GM12878 (cell line): ENCODE results near the gene PTPRN2.

ENCODE experiments used
- BHLHE40 ChIP-seq, 2 experiments: fragments of 450-650 bp in 1 of 2; IDR thresholded peaks; 2 replicates each; pipeline ENCODE4 v1.6.1; 2011 to 2017; ENCODE audit warnings: low read depth in 2 of 2, borderline replicate concordance in 1 of 2, improper control_type of control experiment in 1 of 2, low read length in 1 of 2, mild to moderate bottlenecking in 1 of 2
- CBX5 ChIP-seq: sonication (generic); IDR thresholded peaks from 2 replicates; pipeline ENCODE4 v1.6.1; 2016; ENCODE audit warnings: low read depth, moderate library complexity, mild to moderate bottlenecking, inconsistent platforms
- CHD1 ChIP-seq: IDR thresholded peaks from 2 replicates; pipeline ENCODE4 v1.6.1; 2012; ENCODE audit warnings: low read depth, low read length, improper control_type of control experiment
- CREB1 ChIP-seq: IDR thresholded peaks from 2 replicates; pipeline ENCODE4 v1.6.1; 2012; ENCODE audit warnings: low read depth, mild to moderate bottlenecking, inconsistent platforms
- CTCF ChIP-seq, 3 experiments: IDR thresholded peaks in 2 of 3; conservative IDR thresholded peaks in 1 of 3; 2 replicates each; pipeline ENCODE4 v1.5.1; 2011; ENCODE audit warnings: low read depth in 3 of 3, low read length in 3 of 3, mild to moderate bottlenecking in 3 of 3, control low read depth in 2 of 3, moderate library complexity in 2 of 3, inconsistent platforms in 1 of 3, mixed read lengths in 1 of 3; ENCODE audit not compliant: control insufficient read depth in 2 of 3, insufficient read depth in 1 of 3; ENCODE audit errors: extremely low read depth in 1 of 3
- HCFC1 ChIP-seq: fragments of 150-350 bp; IDR thresholded peaks from 2 replicates; pipeline ENCODE4 v1.6.1; 2014; ENCODE audit warnings: low read length
- JUND ChIP-seq: IDR thresholded peaks from 2 replicates; pipeline ENCODE4 v1.6.1; 2012; ENCODE audit warnings: low read depth, mild to moderate bottlenecking, low read length, improper control_type of control experiment, moderate library complexity
- MAX ChIP-seq: IDR thresholded peaks from 2 replicates; pipeline ENCODE4 v1.6.1; 2012; ENCODE audit warnings: low read depth, low read length, improper control_type of control experiment
- NFIC ChIP-seq: IDR thresholded peaks from 2 replicates; pipeline ENCODE4 v1.6.1; 2012; ENCODE audit warnings: low read depth, mild to moderate bottlenecking, inconsistent platforms, low read length, moderate library complexity
- POLR2A ChIP-seq: IDR thresholded peaks from 2 replicates; pipeline ENCODE4 v1.6.1; 2011; ENCODE audit warnings: low read depth, mild to moderate bottlenecking, low read length
- USF1 ChIP-seq: IDR thresholded peaks from 2 replicates; pipeline ENCODE4 v1.6.1; 2011; ENCODE audit warnings: borderline replicate concordance, low read depth, mild to moderate bottlenecking, moderate library complexity, mixed read lengths, low read length; ENCODE audit not compliant: insufficient read depth; ENCODE audit errors: extremely low read length

GRCh38 chr7:158021836-158022235 is 565.8 kb downstream of the PTPRN2 start:
- no peak for TF ChIP-seq CHD1
- no peak for TF ChIP-seq POLR2A
- TF ChIP-seq NFIC: no peak
- no peak for TF ChIP-seq BHLHE40 (IDR thresholded peaks at IDR 0.05; ENCODE audit: borderline replicate concordance in 1 of 2, low read depth in 2 of 2, low read length in 1 of 2)
- TF ChIP-seq HCFC1: no peak
- no peak for TF ChIP-seq USF1
- no peak for TF ChIP-seq CREB1
- no peak for TF ChIP-seq CBX5
- TF ChIP-seq MAX: no peak
- no peak for TF ChIP-seq CTCF (IDR thresholded peaks at IDR 0.05 in 2 of 3, conservative IDR thresholded peaks at IDR 0.05 in 1 of 3; ENCODE audit: control insufficient read depth in 2 of 3, extremely low read depth in 1 of 3, insufficient read depth in 1 of 3, low read depth in 3 of 3, low read length in 3 of 3)
- no peak for TF ChIP-seq JUND
